Panc1 (cell line): Measurements from ENCODE around the gene PPIA. TPM values are rescaled to one million over a fixed set of nuclear protein-coding genes. Genes with fewer than 3 reads are reported as not detected.
"Not testable (repeated sequence)": the region's sequence is repeated elsewhere in the genome, so short reads cannot be mapped to it uniquely, and the experiment has no call there.

ENCODE experiments used
- ATAC-seq: fragments of 200-7000 bp; cut with Tn5 transposase; 2 replicates; pipeline ENCODE4 v1.9.1; 2020; ENCODE audit warnings: mild to moderate bottlenecking, moderate library complexity
- BruUV-seq: library from RNA; stranded (reverse); fragments of 400-500 nt; replicated peaks from 2 replicates; lab custom pipeline; 2021; lab: Mats Ljungman, UMichigan
- CTCF ChIA-PET: fragments of 300-600 bp; sonication (Branson Sonifier 250); formaldehyde crosslinking; loops from one replicate; lab custom pipeline; 2022; ENCODE audit warnings: antibody characterized with exemption; lab: Charles Lee
- POLR2A ChIA-PET: fragments of 300-600 bp; sonication (Branson Sonifier 250); formaldehyde crosslinking; loops from one replicate; lab custom pipeline; 2022; ENCODE audit warnings: antibody characterized with exemption; lab: Charles Lee
- DNase-seq: peaks from one replicate; pipeline ENCODE4 v3.0.0-alpha.2; 2010; ENCODE audit warnings: low read depth, low spot score
- H3K27ac ChIP-seq: 2 replicates; pipeline ENCODE4 v1.5.1; 2011; ENCODE audit warnings: mild to moderate bottlenecking, low read length, inconsistent platforms
- H3K27me3 ChIP-seq: fragments of 200-500 bp; sonication (Bioruptor generic); 2 replicates; pipeline ENCODE4 v1.6.0; 2014; ENCODE audit warnings: low read length, inconsistent platforms; ENCODE audit not compliant: control insufficient read depth, insufficient read depth
- H3K36me3 ChIP-seq: fragments of 200-500 bp; sonication (Bioruptor generic); 2 replicates; pipeline ENCODE4 v1.5.1; 2014; ENCODE audit warnings: inconsistent platforms, mild to moderate bottlenecking, low read length, moderate library complexity; ENCODE audit not compliant: control insufficient read depth, insufficient read depth
- H3K4me1 ChIP-seq: 2 replicates; pipeline ENCODE4 v1.5.1; 2011; ENCODE audit warnings: inconsistent platforms, mild to moderate bottlenecking, low read length, moderate library complexity; ENCODE audit not compliant: control insufficient read depth, insufficient read depth
- H3K4me3 ChIP-seq, 2 experiments: 2 replicates each; pipeline ENCODE4 v1.5.1; 2011 to 2012; ENCODE audit warnings: low read depth in 2 of 2, low read length in 2 of 2, mild to moderate bottlenecking in 2 of 2, inconsistent platforms in 1 of 2, moderate library complexity in 1 of 2
- H3K9me3 ChIP-seq: fragments of 200-500 bp; sonication (Bioruptor generic); 2 replicates; pipeline ENCODE4 v1.5.1; 2014; ENCODE audit warnings: low read depth, mild to moderate bottlenecking, inconsistent platforms, low read length, moderate library complexity; ENCODE audit not compliant: control insufficient read depth, insufficient read depth
- CTCF ChIP-seq: fragments of 450-650 bp; IDR thresholded peaks from 2 replicates; pipeline ENCODE4 v1.5.1; 2017; ENCODE audit warnings: mild to moderate bottlenecking
- POLR2AphosphoS5 ChIP-seq: IDR thresholded peaks from 2 replicates; pipeline ENCODE4 v1.6.1; 2012; ENCODE audit warnings: mild to moderate bottlenecking, low read depth, low read length, moderate library complexity
- REST ChIP-seq, 2 experiments: IDR thresholded peaks; 2 replicates each; pipeline ENCODE4 v1.6.1; 2011 to 2012; ENCODE audit warnings: low read depth in 2 of 2, control low read depth in 1 of 2, low read length in 1 of 2, mild to moderate bottlenecking in 1 of 2, moderate library complexity in 1 of 2; ENCODE audit not compliant: insufficient read depth in 1 of 2
- SIN3A ChIP-seq: IDR thresholded peaks from 2 replicates; pipeline ENCODE4 v1.6.1; 2012; ENCODE audit warnings: low read depth, mild to moderate bottlenecking, low read length, moderate library complexity, borderline replicate concordance; ENCODE audit not compliant: insufficient read depth
- TCF7L2 ChIP-seq: IDR thresholded peaks from 2 replicates; pipeline ENCODE4 v1.6.1; 2011; ENCODE audit warnings: mild to moderate bottlenecking, low read depth, low read length, inconsistent platforms
- in situ Hi-C: cut with HindIII; loops from 2 replicates; pipeline ENCODE4 v1.10.0; 2016; ENCODE audit warnings: low sequenced_read_pairs, low pct_unique_long_range_greater_than_20kb
- intact Hi-C: fragments of 100-400 bp; cut with micrococcal nuclease; formaldehyde crosslinking; loops from one replicate; pipeline ENCODE4 v1.10.0; 2022; ENCODE audit not compliant: unreplicated experiment
- total RNA-seq: library from RNA; stranded (reverse); gene quantifications from one replicate; pipeline ENCODE4 v1.2.1, GENCODE V29; 2021; ENCODE audit not compliant: unreplicated experiment

PPIA gene
- total RNA-seq, 1 experiment from 2014 or later = 3,706 TPM

GRCh38 chr7:44785218-44785617 is 11.3 kb upstream of the PPIA start:
- DNase-seq, H3K27me3 ChIP-seq, H3K36me3 ChIP-seq, ATAC-seq, H3K4me1 ChIP-seq, in situ Hi-C loops, H3K27ac ChIP-seq, BruUV-seq, CTCF ChIA-PET, intact Hi-C loops, H3K9me3 ChIP-seq, H3K4me3 ChIP-seq: not testable (repeated sequence)
- POLR2A ChIA-PET = interaction anchor here (0.6 kb wide), 1 partner anchor 87 kb away, joined by 3 read pairs; no protein-coding TSS in a partner anchor

GRCh38 chr7:44787041-44787440 is 9.4 kb upstream of the PPIA start:
- no peak for DNase-seq
- BruUV-seq = no TSS peak
- no peaks in the 10 kb centered on the region for H3K27me3 ChIP-seq
- ChIA-PET CTCF (no interaction called here), POLR2A (interaction anchor here (0.6 kb wide), 1 partner anchor 23 kb away, joined by 9 read pairs; no protein-coding TSS in a partner anchor)
- ATAC-seq = no peak
- H3K9me3 ChIP-seq = peaks cover 7% of the 10 kb centered on the region
- TF ChIP-seq TCF7L2 (no peak), POLR2AphosphoS5 (no peak), REST (IDR thresholded peaks at IDR 0.05; ENCODE audit: insufficient read depth in 1 of 2, low read depth in 2 of 2, low read length in 1 of 2) (no peak), CTCF (no peak), SIN3A (no peak)
- H3K27ac ChIP-seq = no peak overlapping the region
- in situ Hi-C loops = no loop called here
- H3K4me3 ChIP-seq = no peak overlapping the region
- intact Hi-C loops = no loop called here
- 0 out of 2 replicates have a peak, but pooled peaks cover 2% of the 10 kb centered on the region for H3K4me1 ChIP-seq
- no peaks in the 10 kb centered on the region for H3K36me3 ChIP-seq

GRCh38 chr7:44787762-44788161 is 8.7 kb upstream of the PPIA start:
- in situ Hi-C loops (no loop called here), intact Hi-C loops (no loop called here)
- no peak for TF ChIP-seq SIN3A
- no peak for TF ChIP-seq REST (IDR thresholded peaks at IDR 0.05; ENCODE audit: insufficient read depth in 1 of 2, low read depth in 2 of 2, low read length in 1 of 2)
- no peak for TF ChIP-seq CTCF
- TF ChIP-seq TCF7L2 = no peak
- TF ChIP-seq POLR2AphosphoS5 = no peak
- no TSS peak for BruUV-seq
- no peak overlapping the region for H3K4me3 ChIP-seq
- H3K4me1 ChIP-seq = 0 out of 2 replicates have a peak, but pooled peaks cover 2% of the 10 kb centered on the region
- no peak overlapping the region for H3K27ac ChIP-seq
- ATAC-seq (no peak), DNase-seq (no peak)
- no peaks in the 10 kb centered on the region for H3K27me3 ChIP-seq
- ChIA-PET CTCF (no interaction called here), POLR2A (no interaction called here)
- H3K9me3 ChIP-seq = peaks cover 7% of the 10 kb centered on the region
- H3K36me3 ChIP-seq = no peaks in the 10 kb centered on the region
